GM21619 (cell line): Measurements from ENCODE around the gene TMEM62.

Source experiments
- ATAC-seq: cut with Tn5 transposase; IDR thresholded peaks from one replicate; pipeline ENCODE4 v1.9.1; 2021; ENCODE audit not compliant: unreplicated experiment

The TMEM62 gene

DNA sequence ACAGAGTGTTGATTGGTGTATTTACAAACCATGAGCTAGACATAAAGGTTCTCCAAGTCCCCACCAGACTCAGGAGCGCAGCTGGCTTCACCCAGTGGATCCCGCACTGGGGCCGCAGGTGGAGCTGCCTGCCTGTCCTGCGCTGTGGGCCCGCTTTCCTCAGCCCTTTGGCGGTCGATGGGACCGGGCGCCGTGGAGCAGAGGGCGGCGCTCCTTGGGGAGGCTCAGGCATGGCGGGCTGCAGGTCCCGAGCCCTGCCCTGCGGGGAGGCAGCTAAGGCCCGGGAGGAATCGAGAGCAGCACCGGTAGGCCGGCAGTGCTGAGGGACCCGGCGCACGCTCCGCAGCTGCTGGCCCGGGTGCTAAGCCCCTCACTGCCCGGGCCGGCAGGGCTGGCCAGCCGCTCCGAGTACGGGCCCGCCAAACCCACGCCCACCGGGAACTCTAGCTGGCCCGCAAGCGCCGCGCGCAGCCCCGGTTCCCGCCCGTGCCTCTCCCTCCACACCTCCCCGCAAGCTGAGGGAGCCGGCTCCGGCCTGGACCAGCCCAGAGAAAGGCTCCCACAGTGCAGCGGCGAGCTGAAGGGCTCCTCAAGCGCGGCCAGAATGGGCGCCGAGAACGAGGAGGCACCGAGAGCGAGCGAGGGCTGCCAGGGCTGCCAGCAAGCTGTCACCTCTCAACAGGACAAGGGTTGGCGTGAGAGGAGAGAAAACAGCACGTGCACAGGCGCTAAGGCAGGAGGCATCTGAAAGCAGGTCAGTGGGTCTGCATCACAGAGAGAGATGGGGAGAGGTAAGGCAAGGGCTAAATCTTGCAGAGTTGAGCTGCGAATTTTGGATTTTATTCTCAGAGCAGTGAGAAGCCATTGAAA is 93.3 kb downstream of the TMEM62 start:
- no peak for ATAC-seq

DNA sequence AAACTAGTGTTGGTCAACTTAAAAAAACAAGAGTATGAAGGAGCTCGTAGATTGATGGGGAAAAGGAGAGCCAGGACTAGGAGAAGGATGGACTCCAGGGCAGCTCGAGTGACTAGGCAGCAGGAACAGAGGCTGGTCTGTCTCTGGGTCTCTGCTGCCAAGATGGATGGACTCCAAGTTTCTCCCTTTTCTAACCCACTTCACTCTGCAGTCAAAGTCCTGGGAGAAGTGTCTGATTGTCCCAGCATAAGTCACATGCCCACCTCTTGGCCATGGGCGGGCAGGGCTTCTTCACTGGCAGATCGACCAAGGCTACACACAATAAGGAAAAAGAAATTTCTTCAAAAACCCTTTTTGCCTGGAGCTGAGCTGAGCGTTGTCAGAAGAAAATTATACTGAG is 96.6 kb downstream of the TMEM62 start:
- ATAC-seq, result no peak

- ATAC-seq, result no peak
Observed at GRCh38 chr15:43230640-43231115, 97.3 kb downstream of the TMEM62 start.

DNA sequence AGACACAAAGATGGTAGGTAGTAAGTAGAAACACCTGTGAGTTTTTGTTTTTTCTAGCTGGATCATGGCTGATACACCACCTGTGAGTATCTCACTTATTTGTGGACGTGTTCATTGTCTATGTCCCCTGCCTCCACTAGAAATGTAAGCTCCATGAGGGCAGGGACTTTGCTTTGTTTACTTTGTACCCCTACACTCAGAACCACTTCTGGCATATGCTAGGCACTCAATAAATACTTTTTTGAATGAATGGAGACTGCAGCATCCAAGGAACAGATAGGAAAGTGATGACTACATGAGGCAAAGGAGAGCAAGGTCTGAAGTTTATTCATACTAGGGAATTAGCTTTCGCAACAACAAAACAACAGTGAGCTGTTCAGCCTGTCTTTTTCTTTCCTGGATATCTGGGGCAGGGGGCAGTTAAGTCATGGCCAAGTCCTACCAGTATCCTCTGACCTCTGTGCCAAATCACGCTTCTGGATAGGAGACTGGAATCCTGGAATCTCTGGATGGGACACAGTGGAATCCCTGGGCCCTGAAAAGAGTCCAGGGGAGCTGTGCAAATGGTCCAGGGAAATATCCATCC is 99.0 kb downstream of the TMEM62 start:
- no peak for ATAC-seq
